CD4-positive, alpha-beta T cell (primary cell): ENCODE results near the gene CHI3L1. TPM values are rescaled to one million over a fixed set of nuclear protein-coding genes. Genes with fewer than 3 reads are reported as not detected.

Experiments used
- ATAC-seq: fragments of 200-7000 bp; cut with Tn5 transposase; one replicate; pipeline ENCODE4 v1.10.0; 2022; ENCODE audit warnings: mild to moderate bottlenecking; ENCODE audit not compliant: poor library complexity
- CTCF ChIA-PET: fragments of 350-600 bp; sonication (Branson Sonifier 250); formaldehyde crosslinking; loops from one replicate; lab custom pipeline; 2021; ENCODE audit warnings: antibody characterized with exemption, inconsistent platforms; lab: Charles Lee
- POLR2A ChIA-PET: fragments of 350-600 bp; sonication (Branson Sonifier 250); formaldehyde crosslinking; loops from one replicate; lab custom pipeline; 2021; ENCODE audit warnings: antibody characterized with exemption, inconsistent platforms; lab: Charles Lee
- DNase-seq, 14 experiments: peaks; one replicate each; pipeline ENCODE4 v3.0.0-alpha.2; 2013 to 2020; ENCODE audit warnings: mixed read lengths in 2 of 14
- H3K27ac ChIP-seq, 2 donors: one replicate each; pipeline versions ENCODE4 v1.5.1 to v1.7.0; 2013; ENCODE audit warnings: low read length in 2 of 2, low read depth in 1 of 2, mild to moderate bottlenecking in 1 of 2
- H3K27me3 ChIP-seq, 2 experiments: 1 replicate in 1 of 2; 2 replicates in 1 of 2; pipeline versions ENCODE4 v1.6.1 to v1.7.0; 2013; ENCODE audit warnings: low read length in 2 of 2, control low read depth in 1 of 2, mild to moderate bottlenecking in 1 of 2, moderate library complexity in 1 of 2; ENCODE audit not compliant: insufficient read depth in 2 of 2, control insufficient read depth in 1 of 2
- H3K36me3 ChIP-seq: one replicate; pipeline ENCODE4 v1.6.1; 2013; ENCODE audit warnings: low read length, control low read depth; ENCODE audit not compliant: insufficient read depth
- H3K4me1 ChIP-seq: one replicate; pipeline ENCODE4 v1.6.1; 2013; ENCODE audit warnings: low read length, control low read depth; ENCODE audit not compliant: insufficient read depth
- H3K4me3 ChIP-seq: one replicate; pipeline ENCODE4 v1.5.1; 2013; ENCODE audit warnings: mild to moderate bottlenecking, low read length, moderate library complexity
- H3K9me3 ChIP-seq, 2 experiments: 1 replicate in 1 of 2; 2 replicates in 1 of 2; pipeline versions ENCODE4 v1.6.1 to v1.7.0; 2013; ENCODE audit warnings: low read length in 2 of 2, mild to moderate bottlenecking in 2 of 2, control low read depth in 1 of 2, moderate library complexity in 1 of 2; ENCODE audit not compliant: control insufficient read depth in 1 of 2, insufficient read depth in 1 of 2
- H3K27ac Mint-ChIP-seq: one replicate; pipeline ENCODE4 v1.8.0; 2020; ENCODE audit warnings: mixed read lengths
- H3K27me3 Mint-ChIP-seq: one replicate; pipeline ENCODE4 v1.8.0; 2021; ENCODE audit warnings: mixed read lengths
- H3K36me3 Mint-ChIP-seq: one replicate; pipeline ENCODE4 v1.8.0; 2021; ENCODE audit warnings: low read depth, mixed read lengths
- H3K4me1 Mint-ChIP-seq: one replicate; pipeline ENCODE4 v1.8.0; 2021; ENCODE audit warnings: low read depth, mixed read lengths
- H3K4me3 Mint-ChIP-seq: one replicate; pipeline ENCODE4 v1.8.0; 2020; ENCODE audit warnings: mild to moderate bottlenecking, mixed read lengths
- H3K9me3 Mint-ChIP-seq: one replicate; pipeline ENCODE4 v1.8.0; 2020; ENCODE audit warnings: mixed read lengths
- intact Hi-C, 2 experiments: fragments of 100-400 bp; cut with DNase I in 1 of 2; cut with micrococcal nuclease in 1 of 2; formaldehyde crosslinking; loops; one replicate each; pipeline versions ENCODE4 v1.15.1 to v1.9.0; 2023 to 2025; cut with DNase I, micrococcal nuclease
- total RNA-seq, 174 experiments: library from RNA in 2 of 174; stranded (reverse) in 2 of 174; gene quantifications; one replicate each; pipeline ENCODE4 v1.2.3 and lab custom pipeline; 2021 to 2026
- TF ChIP-seq, protein P1 (sequence below): fragments of 200-600 bp; IDR thresholded peaks from one replicate; pipeline ENCODE4 v1.8.0; 2022; ENCODE audit warnings: antibody characterized with exemption, mild to moderate bottlenecking

Gene CHI3L1
- total RNA-seq, 2 experiments from 2014 or later, result not detected

DNA sequence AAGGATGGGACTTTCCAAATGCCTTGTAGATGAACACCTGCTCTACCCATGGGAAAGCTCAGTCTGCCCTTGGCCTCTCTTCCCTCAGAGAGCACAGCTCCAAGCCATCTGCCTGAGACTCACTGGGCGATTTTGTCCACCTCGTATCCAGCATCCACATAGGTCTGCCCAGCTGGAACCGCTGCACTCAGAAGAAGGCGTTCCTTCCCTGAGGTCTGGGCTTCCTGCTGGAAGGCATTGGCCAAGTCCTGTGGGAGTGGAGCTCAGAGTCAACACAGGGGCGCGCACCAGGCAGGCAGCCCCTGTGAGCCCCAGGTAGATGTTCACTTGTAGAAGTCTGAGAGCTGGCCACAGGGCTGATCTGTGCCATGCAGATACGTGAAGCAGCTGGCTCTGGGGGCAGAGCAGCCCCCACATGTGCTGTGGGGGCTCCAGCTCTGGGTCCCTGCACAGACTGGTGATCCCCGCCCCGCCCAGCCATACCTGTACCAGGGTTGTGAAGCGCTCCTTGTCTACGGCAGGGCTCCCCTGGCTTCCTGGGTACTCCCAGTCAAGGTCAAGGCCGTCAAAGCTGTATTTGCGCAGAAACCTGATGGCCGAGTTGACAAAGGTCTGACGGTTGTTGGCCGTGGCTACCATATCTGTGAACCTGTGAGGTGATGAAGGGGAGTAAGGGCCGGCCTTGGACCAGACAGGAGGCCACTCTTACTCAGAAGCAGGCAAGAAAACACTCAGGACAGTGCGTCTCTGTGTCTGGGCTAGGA, 36.7 kb upstream of the CHI3L1 start:
- Mint-ChIP-seq H3K36me3 (no peaks in the 10 kb centered on the region), H3K9me3 (no peaks in the 10 kb centered on the region), H3K27ac (no peak overlapping the region), H3K27me3 (peaks cover 14% of the 10 kb centered on the region), H3K4me1 (no peaks in the 10 kb centered on the region), H3K4me3 (no peak overlapping the region)
- TF ChIP-seq, protein P1, sequence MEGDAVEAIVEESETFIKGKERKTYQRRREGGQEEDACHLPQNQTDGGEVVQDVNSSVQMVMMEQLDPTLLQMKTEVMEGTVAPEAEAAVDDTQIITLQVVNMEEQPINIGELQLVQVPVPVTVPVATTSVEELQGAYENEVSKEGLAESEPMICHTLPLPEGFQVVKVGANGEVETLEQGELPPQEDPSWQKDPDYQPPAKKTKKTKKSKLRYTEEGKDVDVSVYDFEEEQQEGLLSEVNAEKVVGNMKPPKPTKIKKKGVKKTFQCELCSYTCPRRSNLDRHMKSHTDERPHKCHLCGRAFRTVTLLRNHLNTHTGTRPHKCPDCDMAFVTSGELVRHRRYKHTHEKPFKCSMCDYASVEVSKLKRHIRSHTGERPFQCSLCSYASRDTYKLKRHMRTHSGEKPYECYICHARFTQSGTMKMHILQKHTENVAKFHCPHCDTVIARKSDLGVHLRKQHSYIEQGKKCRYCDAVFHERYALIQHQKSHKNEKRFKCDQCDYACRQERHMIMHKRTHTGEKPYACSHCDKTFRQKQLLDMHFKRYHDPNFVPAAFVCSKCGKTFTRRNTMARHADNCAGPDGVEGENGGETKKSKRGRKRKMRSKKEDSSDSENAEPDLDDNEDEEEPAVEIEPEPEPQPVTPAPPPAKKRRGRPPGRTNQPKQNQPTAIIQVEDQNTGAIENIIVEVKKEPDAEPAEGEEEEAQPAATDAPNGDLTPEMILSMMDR, result no peak
- DNase-seq (no peak), ATAC-seq (no peak)
- Histone ChIP-seq H3K4me3 (no peak overlapping the region), H3K4me1 (no peaks in the 10 kb centered on the region), H3K27me3 (peaks cover 0 to 8% of the 10 kb centered on the region in 2 experiments), H3K36me3 (no peaks in the 10 kb centered on the region), H3K27ac (no peak overlapping the region), H3K9me3 (no peaks in the 10 kb centered on the region)
- CTCF ChIA-PET, result no interaction called here
- intact Hi-C loops, result no loop called here
- POLR2A ChIA-PET, result no interaction called here

GRCh38 chr1:203219934-203220333, 33.4 kb upstream of the CHI3L1 start:
- H3K36me3 ChIP-seq, result no peaks in the 10 kb centered on the region
- peaks cover 16% of the 10 kb centered on the region for H3K27me3 Mint-ChIP-seq
- H3K9me3 ChIP-seq, result no peaks in the 10 kb centered on the region
- no peak overlapping the region for H3K27ac ChIP-seq
- H3K36me3 Mint-ChIP-seq, result no peaks in the 10 kb centered on the region
- TF ChIP-seq, protein P1, result no peak
- H3K4me1 Mint-ChIP-seq, result peaks cover 6% of the 10 kb centered on the region
- H3K4me1 ChIP-seq, result peaks cover 7% of the 10 kb centered on the region
- no peak overlapping the region for H3K27ac Mint-ChIP-seq
- ChIA-PET POLR2A (no interaction called here), CTCF (no interaction called here)
- H3K4me3 Mint-ChIP-seq, result no peak overlapping the region
- ATAC-seq (no peak), DNase-seq (no peak)
- intact Hi-C loops, result no loop called here
- peaks cover 0 to 12% of the 10 kb centered on the region in 2 experiments for H3K27me3 ChIP-seq
- no peaks in the 10 kb centered on the region for H3K9me3 Mint-ChIP-seq
- no peak overlapping the region for H3K4me3 ChIP-seq

GRCh38 chr1:203219171-203219570, 32.7 kb upstream of the CHI3L1 start:
- H3K36me3 Mint-ChIP-seq, result no peaks in the 10 kb centered on the region
- H3K27me3 Mint-ChIP-seq, result peaks cover 16% of the 10 kb centered on the region
- no peak for DNase-seq
- intact Hi-C loops, result no loop called here
- CTCF ChIA-PET, result no interaction called here
- no peak overlapping the region for H3K27ac ChIP-seq
- H3K4me1 ChIP-seq, result peaks cover 7% of the 10 kb centered on the region
- TF ChIP-seq, protein P1, result no peak
- H3K4me3 Mint-ChIP-seq, result no peak overlapping the region
- no peaks in the 10 kb centered on the region for H3K9me3 ChIP-seq
- H3K4me1 Mint-ChIP-seq, result peaks cover 6% of the 10 kb centered on the region
- no peaks in the 10 kb centered on the region for H3K36me3 ChIP-seq
- H3K9me3 Mint-ChIP-seq, result no peaks in the 10 kb centered on the region
- H3K4me3 ChIP-seq, result no peak overlapping the region
- peaks cover 0 to 12% of the 10 kb centered on the region in 2 experiments for H3K27me3 ChIP-seq
- POLR2A ChIA-PET, result no interaction called here
- ATAC-seq, result no peak
- H3K27ac Mint-ChIP-seq, result no peak overlapping the region
